GM18505 (cell line): ENCODE data around the gene PYCR2.
A peak's percentile ranks its signal among the peaks of the same experiment; 100 is the strongest.
"Not testable (repeated sequence)": the region's sequence is repeated elsewhere in the genome, so short reads cannot be mapped to it uniquely, and the experiment has no call there.

Experiments used
- ATAC-seq: cut with Tn5 transposase; IDR thresholded peaks from one replicate; pipeline ENCODE4 v1.9.1; 2021; ENCODE audit not compliant: unreplicated experiment
- POLR2A ChIP-seq: IDR thresholded peaks from 4 replicates; pipeline ENCODE4 v1.6.1; 2011; ENCODE audit warnings: borderline replicate concordance; ENCODE audit not compliant: insufficient read depth, insufficient read length; ENCODE audit errors: extremely low read depth

The PYCR2 gene

DNA sequence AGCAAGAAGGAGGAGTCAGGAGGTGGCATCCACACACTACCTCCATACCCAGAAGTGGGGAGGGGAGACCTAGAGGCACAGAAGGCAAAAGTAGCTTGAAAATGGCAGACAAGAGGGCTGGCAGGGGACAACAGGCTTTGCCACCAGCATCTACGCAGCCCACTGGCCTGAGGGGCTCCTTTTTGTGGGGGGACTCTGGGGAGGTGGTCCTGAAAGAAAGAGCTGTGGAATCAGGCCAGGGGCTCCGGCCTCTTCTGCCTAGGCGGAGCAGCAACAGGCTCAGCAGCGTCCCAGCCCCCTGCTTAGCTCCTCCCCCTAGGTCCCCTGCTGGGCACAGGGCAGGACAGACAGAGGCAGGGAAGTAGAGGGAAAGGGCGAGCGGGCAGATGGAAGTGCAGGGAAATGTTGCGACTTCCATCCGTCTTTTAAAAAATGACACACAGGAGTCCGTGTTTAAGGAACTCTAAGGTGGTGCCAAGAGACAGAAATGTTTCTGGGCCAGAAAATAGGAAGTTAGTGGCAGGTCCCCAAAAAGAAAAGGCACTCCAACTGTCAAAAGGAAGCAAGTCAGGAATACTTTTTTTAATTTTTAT lies 27.0 kb upstream of the PYCR2 start:
- no peak for ATAC-seq
- no peak for TF ChIP-seq POLR2A

DNA sequence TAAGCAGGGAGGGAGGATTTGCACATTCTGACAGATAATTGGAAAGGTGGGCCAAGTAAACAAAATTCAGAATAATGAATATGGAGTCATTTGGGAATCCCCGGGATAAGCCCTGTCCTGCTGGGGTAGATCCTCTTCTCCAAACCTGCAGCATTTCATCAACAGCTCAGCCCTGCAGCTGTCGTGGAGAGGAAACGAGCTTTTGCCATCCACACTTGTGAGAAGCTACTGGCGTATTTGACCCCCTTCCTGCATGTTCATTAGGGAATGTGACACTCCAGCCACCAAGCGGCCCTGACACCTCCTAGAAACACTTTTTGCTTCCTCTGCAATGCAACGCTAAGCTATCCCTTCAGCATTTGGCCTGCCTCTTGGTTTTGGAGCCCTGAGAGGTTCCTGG lies 25.0 kb upstream of the PYCR2 start:
- no peak for ATAC-seq
- TF ChIP-seq POLR2A: no peak

DNA sequence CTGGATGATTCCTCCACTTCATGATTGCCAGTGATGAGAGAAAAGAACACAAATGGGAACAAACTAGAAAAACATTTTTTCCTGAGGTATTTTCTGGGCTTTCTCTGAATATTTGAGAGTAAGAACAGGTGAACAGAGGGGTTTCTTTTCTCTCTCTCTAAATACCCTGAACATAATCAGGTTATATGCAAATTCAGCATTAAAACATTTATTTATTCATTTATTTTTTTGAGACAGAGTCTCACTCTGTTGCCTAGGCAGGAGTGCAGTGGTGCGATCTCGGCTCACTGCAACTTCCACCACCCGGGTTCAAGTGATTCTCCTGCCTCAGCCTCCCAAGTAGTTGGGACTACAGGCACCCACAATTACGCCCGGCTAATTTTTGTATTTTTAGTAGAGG lies 22.8 kb upstream of the PYCR2 start:
- no peak for TF ChIP-seq POLR2A
- ATAC-seq: no peak

DNA sequence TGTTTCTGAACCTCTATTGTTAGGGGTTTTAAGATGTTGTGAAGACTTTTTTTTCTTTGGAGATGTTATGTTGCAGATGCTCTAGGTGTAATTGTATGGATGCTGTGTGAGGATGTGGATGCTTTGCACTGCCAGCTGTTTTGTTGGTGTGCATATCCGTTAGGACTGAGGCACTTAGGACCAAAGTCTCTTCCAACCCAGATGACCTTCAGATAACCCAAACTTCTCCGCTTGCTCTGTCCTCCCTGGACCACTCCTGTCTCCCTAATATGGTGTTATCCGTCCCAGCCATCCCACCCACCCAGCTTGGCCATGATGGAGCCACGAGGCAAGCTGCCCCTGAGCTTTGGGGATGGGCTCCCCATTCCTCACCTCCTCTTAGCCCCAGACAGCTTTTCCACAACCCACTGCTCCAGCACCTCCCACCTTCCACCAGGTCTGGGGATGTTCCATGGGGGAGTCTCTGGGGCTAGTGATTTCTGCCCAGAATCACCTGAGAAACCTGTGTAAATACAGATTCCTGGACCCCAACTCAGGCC lies 22.1 kb upstream of the PYCR2 start:
- no peak for ATAC-seq
- TF ChIP-seq POLR2A: no peak

DNA sequence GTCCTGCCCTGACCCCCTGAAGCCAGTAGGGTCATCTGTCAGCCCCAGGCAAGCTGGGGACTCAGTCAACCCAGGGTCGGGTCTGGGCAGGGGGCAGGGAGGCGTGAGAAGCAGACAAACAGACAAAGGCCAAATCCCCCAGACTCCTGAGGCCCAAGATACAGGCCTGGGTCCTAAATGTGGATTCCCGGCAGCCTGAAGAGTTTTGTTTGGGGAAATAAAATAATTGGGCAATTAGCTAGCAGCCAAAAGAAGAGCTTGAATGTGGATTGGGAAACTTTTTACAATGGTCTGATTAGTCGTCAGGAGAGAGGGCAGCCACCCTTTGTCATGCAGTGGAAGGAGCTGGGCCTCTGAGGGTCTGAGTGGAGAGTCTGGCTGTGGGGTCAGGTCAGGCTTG lies 21.5 kb upstream of the PYCR2 start:
- TF ChIP-seq POLR2A: no peak
- no peak for ATAC-seq

DNA sequence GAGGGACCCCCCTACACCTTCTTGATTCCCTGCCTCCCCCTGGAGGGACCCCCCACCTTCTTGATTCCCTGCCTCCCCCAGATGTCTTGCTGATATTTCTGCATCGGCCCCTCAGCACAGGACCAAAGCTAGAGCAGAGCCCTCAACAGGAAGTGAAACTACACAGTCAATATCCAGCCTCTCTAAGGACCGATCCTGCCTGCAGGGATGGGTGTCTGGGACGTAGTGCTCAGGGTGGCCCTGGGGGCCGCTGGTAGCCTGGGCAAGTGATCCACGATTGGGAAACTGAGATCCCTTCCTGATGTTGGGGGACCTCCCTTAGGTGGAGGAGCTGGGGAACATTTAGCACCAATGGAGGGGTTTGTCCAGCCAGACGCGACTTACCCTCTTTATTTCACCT lies 20.9 kb upstream of the PYCR2 start:
- peak; percentile 78 for ATAC-seq
- TF ChIP-seq POLR2A: no peak

DNA sequence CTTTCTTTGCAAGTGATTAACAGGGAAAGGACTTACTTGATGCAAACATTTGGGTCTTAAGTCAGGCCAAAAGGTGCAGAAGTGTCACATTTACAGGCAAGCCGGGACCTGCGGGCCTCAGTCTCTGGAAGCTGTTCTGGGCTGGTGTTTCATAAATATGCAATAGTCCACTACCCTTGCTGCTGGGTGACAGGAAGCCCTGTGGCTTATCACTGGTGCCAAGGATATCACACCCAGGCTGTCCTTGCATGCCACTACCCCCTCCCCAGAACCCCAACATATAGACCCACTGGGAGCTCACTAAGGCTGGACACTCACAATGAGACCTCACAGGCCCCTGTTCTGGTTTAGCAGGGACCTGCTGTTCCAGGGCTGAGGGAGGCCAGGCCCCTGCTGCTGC lies 20.3 kb upstream of the PYCR2 start:
- ATAC-seq: no peak
- TF ChIP-seq POLR2A: no peak

DNA sequence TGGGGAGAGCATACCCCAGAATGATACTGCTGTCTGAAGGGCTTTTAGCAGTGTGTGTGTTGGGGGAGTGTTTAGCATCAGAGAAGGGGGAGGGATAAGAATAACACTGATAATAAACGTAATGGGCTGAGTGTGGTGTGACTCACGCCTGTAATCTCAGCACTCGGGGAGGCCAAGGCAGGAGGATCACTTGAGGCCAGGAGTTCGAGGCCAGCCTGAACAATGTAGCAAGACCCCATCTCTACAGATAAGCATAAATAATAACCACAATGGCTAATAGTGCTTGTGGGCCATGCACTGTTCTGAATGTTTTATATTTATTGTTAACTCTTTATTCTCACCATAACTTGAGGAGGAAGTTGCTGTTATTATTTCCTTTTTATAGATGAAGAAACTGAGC lies 19.5 kb upstream of the PYCR2 start:
- ATAC-seq: no peak
- TF ChIP-seq POLR2A: no peak

DNA sequence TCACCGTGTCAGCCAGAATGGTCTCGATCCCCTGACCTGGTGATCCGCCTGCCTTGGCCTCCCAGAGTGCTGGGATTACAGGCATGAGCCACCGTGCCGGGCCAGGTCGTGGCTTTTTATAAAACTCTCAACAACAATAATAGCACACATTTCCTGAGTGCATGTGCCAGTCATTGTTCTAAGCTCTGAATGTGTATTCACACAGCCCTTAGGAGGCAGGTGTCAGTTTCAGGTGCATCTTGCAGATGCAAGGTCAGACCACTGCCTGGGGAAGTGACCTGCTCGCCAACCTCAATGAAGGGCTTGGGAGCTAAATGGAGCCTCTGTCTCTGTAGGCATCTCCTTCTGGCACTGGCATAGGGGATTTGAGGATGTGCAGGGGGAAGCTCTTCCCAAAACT lies 18.5 kb upstream of the PYCR2 start:
- peak; percentile 73 for ATAC-seq
- TF ChIP-seq POLR2A: no peak

DNA sequence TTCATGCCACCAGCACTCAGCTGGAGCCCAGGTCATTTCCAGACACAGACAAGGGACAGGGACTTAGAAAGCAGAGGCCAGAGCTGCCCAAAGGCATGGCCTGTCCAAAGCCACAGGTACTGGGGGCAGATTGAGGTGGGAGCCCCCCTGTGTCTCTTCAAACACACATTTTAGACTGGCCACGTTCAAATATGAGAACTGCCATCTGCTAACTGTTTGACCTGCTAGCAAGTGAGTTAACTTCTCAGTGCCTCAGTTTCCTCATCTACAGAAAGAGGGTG lies 17.8 kb upstream of the PYCR2 start:
- no peak for TF ChIP-seq POLR2A
- ATAC-seq: no peak

DNA sequence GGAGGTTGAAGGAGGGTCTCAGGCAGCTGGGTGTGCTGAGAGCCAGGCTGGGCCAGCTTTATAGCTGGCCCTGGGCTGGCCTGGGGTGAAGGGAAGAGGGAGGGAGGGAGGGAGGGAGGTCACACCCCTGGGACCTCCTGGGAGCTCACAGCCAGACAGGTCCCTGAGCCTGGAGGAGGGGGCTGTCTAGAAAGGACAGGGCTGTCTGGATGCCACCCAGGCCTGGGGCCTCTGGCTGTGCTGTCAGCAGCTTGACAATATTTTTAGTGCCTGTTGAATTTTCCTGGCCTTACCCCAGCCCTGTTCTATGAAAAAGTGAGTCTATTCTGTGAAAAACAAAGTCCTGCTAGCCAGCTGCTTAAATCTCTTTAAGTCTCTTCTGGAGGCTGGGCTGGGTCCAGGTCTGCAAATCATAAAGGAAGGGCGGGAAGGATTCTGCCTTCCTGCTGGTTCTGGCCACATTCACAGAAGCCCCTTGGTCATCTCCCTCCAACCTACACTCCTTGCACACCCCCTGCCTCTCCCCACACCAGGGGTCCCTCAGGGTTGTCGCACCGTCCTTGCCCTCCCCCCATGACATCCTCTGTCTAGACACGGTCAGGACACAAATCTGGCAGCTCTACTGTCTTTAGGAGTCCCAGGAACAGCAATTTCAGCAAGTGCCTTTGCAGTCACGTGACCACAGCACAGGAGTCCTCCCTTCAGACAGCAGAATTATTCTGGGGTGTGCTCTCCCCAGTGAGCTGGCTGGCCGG lies 17.3 kb upstream of the PYCR2 start, which contains the start of gene LEFTY2:
Gene LEFTY2, minus strand, starts transcription at position 34 of the 755 bp plus-strand sequence. CDS start 80 bp downstream, outside the sequence.
- TF ChIP-seq POLR2A: no peak
- no peak for ATAC-seq

DNA sequence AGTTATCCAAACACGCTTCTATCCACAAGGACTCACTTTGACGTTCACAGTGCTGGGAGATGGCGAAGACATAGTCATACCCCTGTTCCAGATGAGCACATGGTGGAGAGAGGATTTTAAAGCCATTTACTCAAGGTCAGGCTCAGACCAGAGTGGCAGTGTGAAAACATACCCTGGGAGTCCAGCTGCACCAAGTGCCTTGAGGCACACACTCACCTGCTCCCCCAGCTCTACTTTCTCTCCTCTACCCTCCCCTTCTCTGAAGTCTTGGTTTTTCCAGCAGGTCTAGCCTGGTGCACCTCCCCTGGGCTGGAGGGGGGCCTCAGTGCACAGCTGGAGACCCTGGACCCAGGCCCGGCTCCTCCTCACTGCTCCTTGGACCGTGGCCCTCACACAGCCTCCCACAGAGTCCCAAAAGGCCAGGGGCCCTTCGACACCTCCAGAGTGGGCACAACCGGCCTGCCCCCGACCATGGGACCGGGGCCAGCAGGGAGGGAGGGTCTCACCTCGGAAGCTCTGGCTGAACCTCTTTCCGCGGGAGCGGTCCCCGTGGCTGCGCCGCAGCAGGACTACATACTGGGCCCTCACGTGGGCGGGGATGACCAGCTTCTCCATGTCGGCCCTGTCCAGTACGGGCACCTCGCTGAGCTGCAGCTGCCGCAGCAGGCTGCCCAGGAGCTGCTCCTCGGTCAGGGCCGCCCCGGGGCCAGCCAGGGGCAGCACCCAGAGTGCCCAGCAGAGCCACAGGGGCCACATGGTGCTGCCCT lies 16.5 kb upstream of the PYCR2 start:
- no peak for ATAC-seq
- TF ChIP-seq POLR2A: no peak

DNA sequence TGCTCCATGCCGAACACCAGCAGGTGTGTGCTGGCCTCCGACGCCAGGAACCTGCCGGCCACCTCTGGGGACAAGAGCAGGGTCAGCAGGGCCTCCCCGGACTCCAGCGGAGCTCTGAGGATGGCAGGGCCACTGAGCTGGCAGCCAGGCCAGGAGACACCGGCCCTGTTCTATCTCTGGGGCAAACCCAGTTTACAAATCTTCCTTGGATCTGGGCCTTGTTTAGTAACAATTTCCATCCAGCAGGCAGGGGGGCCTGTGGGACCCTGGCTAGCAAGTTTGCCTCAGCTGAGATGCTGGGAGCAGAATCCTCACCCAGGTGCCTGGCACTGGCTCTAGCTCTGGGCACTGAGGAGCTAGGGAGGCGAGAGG lies 15.9 kb upstream of the PYCR2 start:
- not testable (repeated sequence) for ATAC-seq

DNA sequence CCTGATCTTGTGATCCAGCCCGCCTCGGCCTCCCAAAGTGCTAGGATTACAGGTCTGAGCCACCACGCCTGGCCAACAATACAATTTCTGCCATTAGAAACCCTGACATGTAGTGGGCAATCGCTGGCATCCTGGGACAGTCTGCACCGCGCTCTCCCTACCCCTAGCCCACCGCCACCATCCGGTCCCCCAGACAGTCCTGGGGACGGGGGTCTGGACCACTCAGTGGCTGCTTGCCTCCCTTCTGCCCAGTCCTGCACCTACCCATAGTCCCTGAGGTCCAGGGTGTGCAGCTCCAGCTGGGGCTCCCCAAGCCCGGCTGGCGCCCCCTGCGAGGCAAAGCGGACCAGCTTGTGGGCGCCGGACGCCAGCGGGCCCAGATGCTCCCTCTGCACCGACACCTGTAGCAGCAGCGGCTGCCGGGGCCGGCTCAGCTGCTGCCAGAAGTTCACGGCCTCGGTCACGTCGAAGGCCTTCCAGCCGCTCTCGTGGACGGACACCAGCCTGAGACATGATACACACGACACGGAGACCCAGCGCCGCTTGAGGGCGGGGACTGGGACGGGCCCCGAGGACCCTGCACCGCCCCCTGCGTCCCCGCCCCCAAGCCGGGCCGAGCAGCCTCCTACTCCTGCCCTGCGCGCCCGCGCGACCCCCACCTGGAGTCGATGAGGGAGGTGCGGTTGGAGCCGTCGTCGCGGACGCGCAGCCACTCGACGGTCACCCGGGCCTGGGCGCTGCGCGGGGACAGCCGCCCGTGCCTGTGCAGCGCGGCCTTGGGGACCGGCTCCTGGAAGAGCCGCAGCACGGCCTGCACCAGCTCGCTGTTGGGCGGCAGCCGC lies 15.3 kb upstream of the PYCR2 start:
- not testable (repeated sequence) for ATAC-seq
